Large intestine (tissue), 3 donors: Measurements from ENCODE around the gene YWHAB. TPM values are rescaled to one million over a fixed set of nuclear protein-coding genes. Genes with fewer than 3 reads are reported as not detected.

Experiments
- DNase-seq, 2 donors: peaks; one replicate each; pipeline versions ENCODE4 v3.0.0 to v3.0.0-alpha.2; 2013
- H3K27ac ChIP-seq: one replicate; pipeline ENCODE4 v1.5.1; 2013; ENCODE audit warnings: low read length
- H3K27me3 ChIP-seq: 2 replicates; pipeline ENCODE4 v1.6.1; 2013; ENCODE audit warnings: low read length; ENCODE audit not compliant: control insufficient read depth, insufficient read depth
- H3K36me3 ChIP-seq: 2 replicates; pipeline ENCODE4 v1.6.1; 2013; ENCODE audit warnings: low read length; ENCODE audit not compliant: control insufficient read depth, insufficient read depth
- H3K4me1 ChIP-seq: one replicate; pipeline ENCODE4 v1.6.1; 2013; ENCODE audit warnings: low read length; ENCODE audit not compliant: control insufficient read depth, insufficient read depth
- H3K4me3 ChIP-seq: one replicate; pipeline ENCODE4 v1.5.1; 2013; ENCODE audit warnings: low read length
- H3K9me3 ChIP-seq: one replicate; pipeline ENCODE4 v1.6.1; 2013; ENCODE audit warnings: mild to moderate bottlenecking, low read depth, low read length, moderate library complexity; ENCODE audit not compliant: control insufficient read depth
- WGBS: methylation state at CpG from one replicate; pipeline ENCODE4 v1.1.5; 2013; ENCODE audit warnings: low lambda C conversion rate; ENCODE audit not compliant: insufficient coverage; 5-methylcytosine and 5-hydroxymethylcytosine counted together
- polyA plus RNA-seq: library from polyadenylated mRNA; unstranded; fragments of 120-200 nt; gene quantifications from one replicate; pipeline ENCODE4 v1.2.1, GENCODE V29; 2013

The YWHAB gene
- polyA plus RNA-seq, 1 donor = 152 TPM

DNA sequence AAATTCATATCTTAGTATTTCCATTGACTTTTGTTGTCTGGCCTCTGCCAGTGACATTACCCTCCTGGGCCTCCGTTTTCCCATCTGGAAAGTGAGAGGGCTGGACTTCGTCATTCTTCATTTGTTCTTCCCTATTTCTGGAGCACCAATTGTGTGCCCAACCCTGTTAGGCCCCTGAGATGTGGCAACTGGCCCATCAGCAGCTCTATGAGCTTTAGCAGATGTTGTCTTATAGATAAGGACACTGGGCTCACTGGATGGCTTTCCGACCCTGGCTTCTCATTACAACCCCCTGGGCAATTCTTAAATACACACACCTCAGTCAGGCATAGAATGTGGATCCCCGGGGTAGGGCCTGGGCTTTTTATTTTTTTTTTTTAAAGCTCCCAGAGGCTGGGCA is 39.0 kb downstream of the YWHAB start:
- WGBS = no CpG with 5 or more reads among the region's 4 CpGs
- no peaks in the 10 kb centered on the region for H3K9me3 ChIP-seq
- DNase-seq = no peak
- peaks cover 4% of the 10 kb centered on the region for H3K36me3 ChIP-seq
- no peak overlapping the region for H3K4me3 ChIP-seq
- H3K27me3 ChIP-seq = no peaks in the 10 kb centered on the region
- no peak overlapping the region for H3K27ac ChIP-seq
- H3K4me1 ChIP-seq = no peaks in the 10 kb centered on the region

DNA sequence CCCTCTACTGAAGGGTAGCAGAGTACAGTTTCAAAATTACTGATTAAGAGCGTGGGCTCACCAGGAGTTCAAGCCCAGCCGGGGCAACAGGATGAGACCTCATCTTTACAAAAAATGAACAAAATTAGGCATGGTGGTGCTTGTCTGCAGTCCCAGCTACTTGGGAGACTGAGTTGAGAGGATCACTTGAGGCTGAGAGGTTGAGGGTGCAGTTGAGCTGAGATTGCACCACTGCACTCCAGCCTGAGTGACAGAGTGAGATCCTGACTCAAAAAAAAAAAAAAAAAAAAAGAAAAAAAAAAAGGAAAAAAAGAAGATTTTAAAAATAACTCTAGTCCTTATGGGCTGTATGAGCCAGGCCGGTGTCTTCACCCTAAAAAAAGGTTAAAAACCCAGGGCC is 43.1 kb downstream of the YWHAB start:
- Histone ChIP-seq H3K9me3 (no peaks in the 10 kb centered on the region), H3K27ac (no peak overlapping the region), H3K36me3 (peaks cover 5% of the 10 kb centered on the region), H3K4me1 (no peaks in the 10 kb centered on the region), H3K4me3 (no peak overlapping the region), H3K27me3 (no peaks in the 10 kb centered on the region)
- no CpG with 5 or more reads among the region's 3 CpGs for WGBS
- DNase-seq = no peak

DNA sequence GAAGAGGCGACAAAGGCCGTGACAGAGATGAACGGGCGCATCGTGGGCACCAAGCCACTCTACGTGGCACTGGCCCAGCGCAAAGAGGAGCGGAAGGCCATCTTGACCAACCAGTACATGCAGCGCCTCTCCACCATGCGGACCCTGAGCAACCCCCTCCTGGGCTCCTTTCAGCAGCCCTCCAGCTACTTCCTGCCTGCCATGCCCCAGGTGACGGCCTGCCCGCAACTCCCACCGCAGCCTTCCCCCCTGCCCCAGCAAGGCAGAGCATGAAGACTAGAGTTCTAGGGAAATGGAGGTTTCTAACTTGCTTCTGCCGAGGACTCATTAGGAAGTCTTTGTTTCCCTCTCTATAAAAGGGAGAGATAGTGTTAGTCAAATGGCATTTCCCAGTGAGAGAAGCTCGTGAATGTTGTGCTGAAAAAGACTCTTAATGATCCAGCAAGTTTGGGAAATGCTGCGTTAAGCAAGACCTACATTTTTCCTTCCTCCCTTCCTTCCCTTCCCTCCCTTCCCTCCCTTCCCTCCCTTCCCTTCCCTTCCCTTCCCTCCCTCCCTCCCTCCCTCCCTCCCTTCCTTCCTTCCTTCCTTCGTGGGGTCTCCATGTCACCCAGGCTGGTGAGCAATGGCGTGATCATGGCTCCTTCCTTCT is 45.1 kb downstream of the YWHAB start:
- peaks cover 8% of the 10 kb centered on the region for H3K36me3 ChIP-seq
- no peak overlapping the region for H3K27ac ChIP-seq
- H3K4me1 ChIP-seq = no peaks in the 10 kb centered on the region
- no peaks in the 10 kb centered on the region for H3K9me3 ChIP-seq
- no peak overlapping the region for H3K4me3 ChIP-seq
- no peak for DNase-seq
- no peaks in the 10 kb centered on the region for H3K27me3 ChIP-seq
- WGBS = no CpG with 5 or more reads among the region's 18 CpGs

DNA sequence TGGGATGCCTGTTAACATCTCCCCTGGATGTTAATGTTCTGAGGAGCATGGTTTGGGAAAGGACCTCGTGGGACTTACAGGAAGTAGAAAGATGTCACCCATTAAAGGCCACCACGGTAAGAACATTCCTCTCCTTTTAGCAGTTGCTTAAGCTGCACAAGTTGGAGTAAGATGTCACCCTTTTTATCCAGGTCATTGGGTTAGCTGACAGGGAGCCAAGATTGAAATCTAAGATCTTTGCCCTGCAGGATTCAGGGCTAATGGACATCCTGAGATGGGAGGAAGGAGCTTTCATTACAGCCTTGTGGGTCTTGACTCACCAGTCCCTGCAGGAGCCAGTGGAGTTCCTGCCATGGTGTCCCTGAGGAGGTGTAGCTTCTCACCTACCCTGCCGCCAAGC is 46.4 kb downstream of the YWHAB start:
- H3K4me1 ChIP-seq = no peaks in the 10 kb centered on the region
- H3K27me3 ChIP-seq = no peaks in the 10 kb centered on the region
- H3K27ac ChIP-seq = no peak overlapping the region
- H3K9me3 ChIP-seq = no peaks in the 10 kb centered on the region
- H3K36me3 ChIP-seq = peaks cover 12% of the 10 kb centered on the region
- WGBS = no CpG with 5 or more reads among the region's 3 CpGs
- DNase-seq = no peak
- no peak overlapping the region for H3K4me3 ChIP-seq

DNA sequence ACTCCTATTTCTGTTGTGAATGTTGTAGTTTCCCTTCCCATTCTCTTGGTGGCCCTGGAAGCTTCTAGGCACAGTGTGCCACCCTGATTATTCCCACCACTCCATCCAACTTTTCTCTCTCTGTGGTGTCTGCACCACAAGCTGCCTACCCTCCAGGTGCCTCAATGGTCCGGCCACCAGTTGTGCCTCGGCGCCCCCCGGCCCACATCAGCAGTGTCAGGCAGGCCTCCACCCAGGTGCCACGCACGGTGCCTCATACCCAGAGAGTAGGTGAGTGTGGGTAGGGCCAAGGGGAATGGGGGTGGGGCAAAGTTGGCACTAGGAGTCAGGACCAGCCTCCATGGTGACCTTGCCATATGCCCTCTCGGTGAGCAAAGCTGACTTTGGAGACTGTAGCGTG is 47.4 kb downstream of the YWHAB start:
- no CpG with 5 or more reads among the region's 8 CpGs for WGBS
- Histone ChIP-seq H3K27me3 (no peaks in the 10 kb centered on the region), H3K36me3 (peaks cover 15% of the 10 kb centered on the region)

DNA sequence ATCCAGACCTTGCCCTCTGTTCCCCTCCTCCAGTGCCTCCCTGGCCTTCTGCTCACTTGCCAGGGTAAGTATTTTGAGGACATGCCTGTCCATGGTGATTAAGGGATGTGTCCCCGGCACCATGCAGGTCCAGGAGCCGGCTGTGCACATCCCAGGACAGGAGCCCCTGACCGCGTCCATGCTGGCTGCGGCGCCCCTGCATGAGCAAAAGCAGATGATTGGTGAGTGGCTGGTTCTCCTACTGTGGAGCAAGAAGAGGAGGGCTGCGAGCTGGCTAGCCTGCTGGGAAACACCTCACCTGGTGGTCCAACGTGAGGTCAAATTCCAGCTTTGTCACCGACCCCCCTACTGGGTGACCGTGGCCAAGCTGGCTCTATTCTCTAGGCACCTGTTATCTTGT is 51.0 kb downstream of the YWHAB start:
- Histone ChIP-seq H3K27me3 (no peaks in the 10 kb centered on the region), H3K27ac (no peak overlapping the region), H3K36me3 (peaks cover 26% of the 10 kb centered on the region), H3K4me3 (no peak overlapping the region), H3K9me3 (no peaks in the 10 kb centered on the region), H3K4me1 (no peaks in the 10 kb centered on the region)
- no CpG with 5 or more reads among the region's 10 CpGs for WGBS
- no peak for DNase-seq

More for the DNA sequence above, 47.4 kb downstream of the YWHAB start:
- Histone ChIP-seq H3K27ac (no peak overlapping the region), H3K4me3 (no peak overlapping the region), H3K9me3 (no peaks in the 10 kb centered on the region), H3K4me1 (no peaks in the 10 kb centered on the region)
- no peak for DNase-seq

DNA sequence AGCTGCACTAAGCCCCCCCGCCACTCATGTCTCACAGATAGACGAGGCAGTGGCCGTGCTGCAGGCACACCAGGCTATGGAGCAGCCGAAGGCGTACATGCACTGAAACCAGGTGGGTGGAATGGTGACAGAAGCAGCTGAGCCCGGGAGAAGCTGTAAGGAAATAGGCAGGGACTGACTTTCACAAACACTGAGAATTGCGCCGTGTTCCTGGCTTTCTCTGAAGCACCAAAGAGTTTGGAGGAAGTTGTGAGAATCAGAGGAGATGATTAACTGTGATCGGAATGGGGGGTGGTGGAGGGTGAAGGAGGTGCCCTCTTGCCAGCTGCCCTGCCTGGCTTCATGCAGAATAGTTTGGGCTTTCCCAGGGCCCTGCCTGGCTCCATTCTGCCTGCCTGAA is 53.1 kb downstream of the YWHAB start:
- H3K4me1 ChIP-seq = no peaks in the 10 kb centered on the region
- no peak overlapping the region for H3K4me3 ChIP-seq
- peaks cover 42% of the 10 kb centered on the region for H3K36me3 ChIP-seq
- 100% methylated on average over 4 of the region's 9 CpGs for WGBS
- H3K27ac ChIP-seq = no peak overlapping the region
- no peak for DNase-seq
- no peaks in the 10 kb centered on the region for H3K27me3 ChIP-seq
- no peaks in the 10 kb centered on the region for H3K9me3 ChIP-seq

DNA sequence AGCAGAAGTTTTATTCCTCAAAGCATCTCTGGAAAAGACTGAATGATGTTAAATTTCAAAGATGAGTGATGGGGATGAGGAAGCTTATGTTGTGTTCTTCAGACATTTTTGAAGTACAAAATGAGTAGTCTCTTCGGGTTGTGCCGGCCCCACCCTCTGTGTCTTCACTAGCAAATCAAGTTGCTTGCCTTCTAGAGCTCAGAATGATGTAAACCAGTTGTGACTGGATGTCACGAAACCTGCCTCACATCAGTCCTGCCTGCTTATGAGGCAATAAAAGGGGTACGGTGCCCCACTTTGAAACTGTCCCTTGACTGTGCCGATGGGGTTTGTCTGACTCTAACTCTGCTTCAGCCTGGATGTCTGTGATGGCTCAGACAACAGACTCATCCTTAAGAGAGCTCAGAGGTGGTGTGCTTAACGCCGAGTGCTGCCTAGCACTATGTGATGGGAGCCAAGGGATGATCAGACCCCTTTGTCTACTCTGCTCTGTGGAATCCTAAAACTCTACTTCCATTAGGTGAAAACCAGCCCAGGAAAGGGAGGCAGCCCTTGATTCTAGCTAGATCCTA is 55.7 kb downstream of the YWHAB start:
- DNase-seq = no peak
- H3K4me3 ChIP-seq = no peak overlapping the region
- H3K27me3 ChIP-seq = no peaks in the 10 kb centered on the region
- WGBS = 80% methylated on average over 2 of the region's 7 CpGs
- peaks cover 50% of the 10 kb centered on the region for H3K36me3 ChIP-seq
- H3K9me3 ChIP-seq = no peaks in the 10 kb centered on the region
- no peaks in the 10 kb centered on the region for H3K4me1 ChIP-seq
- no peak overlapping the region for H3K27ac ChIP-seq

DNA sequence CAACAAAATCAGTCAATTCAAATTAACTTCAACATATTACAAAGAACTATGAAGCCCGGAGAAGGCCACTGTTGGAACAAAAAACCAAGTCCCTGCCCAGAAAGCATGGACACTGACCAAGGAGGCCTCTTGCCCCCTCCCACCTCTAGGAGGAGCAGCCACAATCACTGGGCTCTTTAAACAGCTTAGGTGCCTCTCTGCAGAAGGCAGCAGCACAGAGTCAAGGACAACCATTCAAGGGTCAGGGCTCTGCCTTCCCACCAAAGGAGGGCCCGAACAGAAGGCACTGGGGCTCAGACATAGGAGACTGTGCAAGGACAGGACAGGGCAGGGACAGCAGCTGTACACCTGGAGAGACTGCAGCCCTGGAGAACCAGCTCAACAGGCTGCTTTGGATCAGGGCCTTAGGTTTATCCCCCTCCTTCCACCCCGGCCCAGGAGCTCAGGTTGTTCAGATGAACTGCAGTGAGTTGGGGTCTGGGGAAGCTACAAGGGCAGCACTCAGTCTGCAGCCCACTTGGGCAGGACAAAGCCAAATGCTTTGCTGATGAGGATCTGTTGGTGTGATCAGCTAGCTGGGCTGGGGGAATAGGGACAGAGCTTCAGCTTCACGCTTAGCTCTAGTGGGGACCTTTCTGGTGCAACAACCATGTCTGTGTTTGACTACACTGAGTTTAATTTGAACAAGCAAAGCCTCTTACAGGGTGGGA is 56.9 kb downstream of the YWHAB start:
- Histone ChIP-seq H3K4me1 (no peaks in the 10 kb centered on the region), H3K27me3 (no peaks in the 10 kb centered on the region), H3K9me3 (no peaks in the 10 kb centered on the region), H3K27ac (no peak overlapping the region), H3K36me3 (peaks cover 52% of the 10 kb centered on the region), H3K4me3 (no peak overlapping the region)
- no peak for DNase-seq
- no CpG with 5 or more reads among the region's 4 CpGs for WGBS

DNA sequence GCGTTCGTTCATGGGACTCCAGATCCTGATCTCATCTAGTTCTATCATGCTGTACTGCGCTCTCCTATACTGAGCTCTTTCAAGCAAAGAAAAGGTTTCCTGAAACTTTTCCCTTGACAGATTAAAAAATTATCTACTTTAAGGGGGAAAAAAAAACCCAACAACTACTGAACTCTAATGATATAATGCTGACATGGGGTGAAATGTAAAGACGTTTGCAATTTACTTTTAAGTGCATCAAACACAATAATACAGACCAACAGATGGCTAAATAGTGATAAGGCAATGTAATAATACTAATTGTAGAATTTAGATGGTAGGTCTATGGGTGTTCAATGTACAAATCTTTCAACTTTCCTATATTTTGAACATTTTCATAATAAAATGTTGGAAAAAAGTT is 58.3 kb downstream of the YWHAB start:
- Histone ChIP-seq H3K9me3 (no peaks in the 10 kb centered on the region), H3K4me1 (no peaks in the 10 kb centered on the region), H3K27ac (no peak overlapping the region), H3K27me3 (no peaks in the 10 kb centered on the region), H3K4me3 (no peak overlapping the region), H3K36me3 (peaks cover 56% of the 10 kb centered on the region)
- no peak for DNase-seq
- WGBS = 80% methylated on average over 1 of the region's 4 CpGs
